NCI-H2227 (cell line): ENCODE data around the gene RHOG.
"Not testable (repeated sequence)": the region's sequence is repeated elsewhere in the genome, so short reads cannot be mapped to it uniquely, and the experiment has no call there.

Source experiments
- DNase-seq: peaks from one replicate; lab custom pipeline; 2025; ENCODE audit not compliant: unreplicated experiment; lab: John Stamatoyannopoulos, UW

Gene RHOG

GRCh38 chr11:3834664-3835461 lies 5.9 kb downstream of the RHOG start:
- no peak for DNase-seq

GRCh38 chr11:3834349-3834663 lies 6.5 kb downstream of the RHOG start:
- no peak for DNase-seq

- no peak for DNase-seq
Measured at GRCh38 chr11:3833449-3833848, 7.3 kb downstream of the RHOG start.

- DNase-seq, result no peak
Measured at GRCh38 chr11:3832816-3833215, 7.9 kb downstream of the RHOG start.

- DNase-seq, result no peak
Measured at GRCh38 chr11:3831378-3832239, 9.2 kb downstream of the RHOG start.

GRCh38 chr11:3830730-3831129 lies 10.0 kb downstream of the RHOG start:
- DNase-seq, result no peak

GRCh38 chr11:3830088-3830487 lies 10.7 kb downstream of the RHOG start:
- no peak for DNase-seq

- DNase-seq, result no peak
Measured at GRCh38 chr11:3827434-3828186, 13.1 kb downstream of the RHOG start.

- DNase-seq, result no peak
Measured at GRCh38 chr11:3826721-3827120, 14.0 kb downstream of the RHOG start.

- DNase-seq, result no peak
Measured at GRCh38 chr11:3825473-3826154, 15.1 kb downstream of the RHOG start.

- peak; percentile 60 for DNase-seq
Measured at GRCh38 chr11:3824714-3825472, 15.9 kb downstream of the RHOG start.

- DNase-seq, result no peak
Measured at GRCh38 chr11:3823762-3824506, 16.8 kb downstream of the RHOG start.

- DNase-seq, result no peak
Measured at GRCh38 chr11:3823303-3823702, 17.5 kb downstream of the RHOG start.

- DNase-seq, result no peak
Measured at GRCh38 chr11:3822312-3822711, 18.4 kb downstream of the RHOG start.

GRCh38 chr11:3820971-3821370 lies 19.8 kb downstream of the RHOG start:
- no peak for DNase-seq

GRCh38 chr11:3817181-3817800 lies 23.5 kb downstream of the RHOG start:
- DNase-seq, result no peak

GRCh38 chr11:3816673-3817072 lies 24.1 kb downstream of the RHOG start:
- DNase-seq, result no peak

GRCh38 chr11:3815845-3816244 lies 24.9 kb downstream of the RHOG start:
- DNase-seq, result no peak

- not testable (repeated sequence) for DNase-seq
Measured at GRCh38 chr11:3814832-3815231, 25.9 kb downstream of the RHOG start.
